ENCODE data around the gene CCS.
A peak's percentile ranks its signal among the peaks of the same experiment; 100 is the strongest.
"Not testable (repeated sequence)": the region's sequence is repeated elsewhere in the genome, so short reads cannot be mapped to it uniquely, and the experiment has no call there.

The CCS gene

GRCh38 chr11:66606608-66607007, 13.6 kb downstream of the CCS start:
- H3K27ac ChIP-seq (ENCODE audit: low read depth, low read length) = peak overlapping the region; percentile 53
- H3K36me3 ChIP-seq (ENCODE audit: control insufficient read depth in 1 of 2, insufficient read depth in 2 of 2, low read length in 2 of 2) = peaks cover 7 to 23% of the 10 kb centered on the region in 2 donors
- not testable (repeated sequence) for H3K9ac ChIP-seq (ENCODE audit: low read depth in 1 of 2, low read length in 2 of 2); H3K27me3 ChIP-seq (ENCODE audit: control insufficient read depth in 1 of 2, insufficient read depth in 2 of 2, low read length in 2 of 2); H3K9me3 ChIP-seq (ENCODE audit: control insufficient read depth in 1 of 2, low read length in 2 of 2)
- peak overlapping the region in 1 of 2 donors; percentile 7 for H3K4me3 ChIP-seq (ENCODE audit: low read depth in 1 of 2, low read length in 2 of 2)
- peaks cover 6 to 22% of the 10 kb centered on the region in 2 donors for H3K4me1 ChIP-seq (ENCODE audit: control insufficient read depth in 1 of 2, insufficient read depth in 2 of 2, low read length in 2 of 2)

GRCh38 chr11:66607126-66607834, 14.3 kb downstream of the CCS start:
- H3K27ac ChIP-seq (ENCODE audit: low read depth, low read length) = peak overlapping the region; percentile 53
- peaks cover 7 to 23% of the 10 kb centered on the region in 2 donors for H3K36me3 ChIP-seq (ENCODE audit: control insufficient read depth in 1 of 2, insufficient read depth in 2 of 2, low read length in 2 of 2)
- no peaks in the 10 kb centered on the region for H3K27me3 ChIP-seq (ENCODE audit: control insufficient read depth in 1 of 2, insufficient read depth in 2 of 2, low read length in 2 of 2)
- peaks cover 6 to 22% of the 10 kb centered on the region in 2 donors for H3K4me1 ChIP-seq (ENCODE audit: control insufficient read depth in 1 of 2, insufficient read depth in 2 of 2, low read length in 2 of 2)
- peak overlapping the region in 1 of 2 donors; percentile 32 for H3K9ac ChIP-seq (ENCODE audit: low read depth in 1 of 2, low read length in 2 of 2)
- H3K4me3 ChIP-seq (ENCODE audit: low read depth in 1 of 2, low read length in 2 of 2) = peak overlapping the region in 1 of 2 donors; percentile 7
- no peaks in the 10 kb centered on the region for H3K9me3 ChIP-seq (ENCODE audit: control insufficient read depth in 1 of 2, low read length in 2 of 2)

- Histone ChIP-seq H3K27me3 (ENCODE audit: control insufficient read depth in 1 of 2, insufficient read depth in 2 of 2, low read length in 2 of 2) (no peaks in the 10 kb centered on the region), H3K27ac (ENCODE audit: low read depth, low read length) (no peak overlapping the region), H3K4me3 (ENCODE audit: low read depth in 1 of 2, low read length in 2 of 2) (no peak overlapping the region), H3K4me1 (ENCODE audit: control insufficient read depth in 1 of 2, insufficient read depth in 2 of 2, low read length in 2 of 2) (peaks cover 6 to 22% of the 10 kb centered on the region in 2 donors), H3K9me3 (ENCODE audit: control insufficient read depth in 1 of 2, low read length in 2 of 2) (no peaks in the 10 kb centered on the region), H3K36me3 (ENCODE audit: control insufficient read depth in 1 of 2, insufficient read depth in 2 of 2, low read length in 2 of 2) (peaks cover 6 to 15% of the 10 kb centered on the region in 2 donors), H3K9ac (ENCODE audit: low read depth in 1 of 2, low read length in 2 of 2) (no peak overlapping the region)
Measured at GRCh38 chr11:66609721-66610617, 17.0 kb downstream of the CCS start.

DNA sequence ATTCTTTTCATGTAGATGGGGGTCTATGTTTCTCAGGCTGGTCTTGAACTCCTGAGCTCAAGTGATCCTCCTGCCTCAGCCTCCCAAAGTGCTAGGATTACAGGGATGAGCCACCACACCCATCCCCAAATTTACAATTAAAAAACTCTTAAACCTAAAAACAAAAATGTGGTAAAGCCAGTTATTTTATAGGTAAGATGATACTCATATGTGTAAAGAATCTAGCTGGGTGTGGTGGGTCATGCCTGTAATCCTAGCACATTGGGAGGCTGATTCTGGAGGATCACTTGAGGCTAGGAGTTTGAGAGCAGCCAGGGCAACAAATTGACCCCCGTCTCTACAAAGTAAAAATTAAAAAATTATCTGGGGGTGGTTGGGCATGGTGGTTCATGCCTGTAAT, 19.5 kb downstream of the CCS start:
- Histone ChIP-seq H3K9ac (ENCODE audit: low read depth in 1 of 2, low read length in 2 of 2) (no peak overlapping the region), H3K4me3 (ENCODE audit: low read depth in 1 of 2, low read length in 2 of 2) (no peak overlapping the region), H3K36me3 (ENCODE audit: control insufficient read depth in 1 of 2, insufficient read depth in 2 of 2, low read length in 2 of 2) (no peaks in the 10 kb centered on the region), H3K27me3 (ENCODE audit: control insufficient read depth in 1 of 2, insufficient read depth in 2 of 2, low read length in 2 of 2) (no peaks in the 10 kb centered on the region), H3K9me3 (ENCODE audit: control insufficient read depth in 1 of 2, low read length in 2 of 2) (no peaks in the 10 kb centered on the region), H3K4me1 (ENCODE audit: control insufficient read depth in 1 of 2, insufficient read depth in 2 of 2, low read length in 2 of 2) (peaks cover 0 to 11% of the 10 kb centered on the region in 2 donors), H3K27ac (ENCODE audit: low read depth, low read length) (no peak overlapping the region)

DNA sequence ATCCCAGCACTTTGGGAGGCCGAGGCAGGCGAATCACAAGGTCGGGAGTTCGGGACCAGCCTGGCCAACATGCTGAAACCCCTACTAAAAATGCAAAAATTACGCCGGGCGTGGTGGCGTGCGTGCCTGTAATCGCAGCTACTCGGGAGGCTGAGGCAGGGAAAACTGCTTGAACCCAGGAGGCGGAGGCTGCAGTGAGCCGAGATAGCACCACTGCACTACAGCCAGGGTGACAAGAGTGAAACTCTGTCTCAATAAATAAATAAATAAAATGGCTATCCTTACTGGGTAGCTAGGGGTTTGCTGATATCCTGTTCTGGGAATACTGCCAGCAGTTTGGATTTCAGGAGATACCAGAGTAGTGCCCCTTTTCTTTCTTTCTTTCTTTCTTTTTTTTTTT, 21.1 kb downstream of the CCS start:
- peaks cover 11 to 26% of the 10 kb centered on the region in 2 donors for H3K4me1 ChIP-seq (ENCODE audit: control insufficient read depth in 1 of 2, insufficient read depth in 2 of 2, low read length in 2 of 2)
- no peaks in the 10 kb centered on the region for H3K27me3 ChIP-seq (ENCODE audit: control insufficient read depth in 1 of 2, insufficient read depth in 2 of 2, low read length in 2 of 2)
- H3K9ac ChIP-seq (ENCODE audit: low read depth in 1 of 2, low read length in 2 of 2) = no peak overlapping the region
- H3K4me3 ChIP-seq (ENCODE audit: low read depth in 1 of 2, low read length in 2 of 2) = no peak overlapping the region
- no peaks in the 10 kb centered on the region for H3K36me3 ChIP-seq (ENCODE audit: control insufficient read depth in 1 of 2, insufficient read depth in 2 of 2, low read length in 2 of 2)
- H3K9me3 ChIP-seq (ENCODE audit: control insufficient read depth in 1 of 2, low read length in 2 of 2) = no peaks in the 10 kb centered on the region
- H3K27ac ChIP-seq (ENCODE audit: low read depth, low read length) = no peak overlapping the region

- Histone ChIP-seq H3K9me3 (ENCODE audit: control insufficient read depth in 1 of 2, low read length in 2 of 2) (no peaks in the 10 kb centered on the region), H3K36me3 (ENCODE audit: control insufficient read depth in 1 of 2, insufficient read depth in 2 of 2, low read length in 2 of 2) (peaks cover 0 to 2% of the 10 kb centered on the region in 2 donors), H3K9ac (ENCODE audit: low read depth in 1 of 2, low read length in 2 of 2) (peak within 1 kb of the TSS; percentile 94 to 98), H3K4me3 (ENCODE audit: low read depth in 1 of 2, low read length in 2 of 2) (peak within 1 kb of the TSS; percentile 97 to 100), H3K27ac (ENCODE audit: low read depth, low read length) (peak within 1 kb of the TSS; percentile 93), H3K27me3 (ENCODE audit: control insufficient read depth in 1 of 2, insufficient read depth in 2 of 2, low read length in 2 of 2) (no peaks in the 10 kb centered on the region), H3K4me1 (ENCODE audit: control insufficient read depth in 1 of 2, insufficient read depth in 2 of 2, low read length in 2 of 2) (peaks cover 20 to 34% of the 10 kb centered on the region in 2 donors)
Measured at GRCh38 chr11:66616379-66617154, 23.6 kb downstream of the CCS start, which contains the start of gene RBM14. RBM14 (plus strand) TSS chr11:66616630; CDS start chr11:66616721, 91 bp downstream.

GRCh38 chr11:66617155-66617834, 24.3 kb downstream of the CCS start:
- peak overlapping the region; percentile 94 to 98 for H3K9ac ChIP-seq (ENCODE audit: low read depth in 1 of 2, low read length in 2 of 2)
- H3K36me3 ChIP-seq (ENCODE audit: control insufficient read depth in 1 of 2, insufficient read depth in 2 of 2, low read length in 2 of 2) = peaks cover 0 to 7% of the 10 kb centered on the region in 2 donors
- H3K4me3 ChIP-seq (ENCODE audit: low read depth in 1 of 2, low read length in 2 of 2) = peak overlapping the region; percentile 97 to 100
- H3K4me1 ChIP-seq (ENCODE audit: control insufficient read depth in 1 of 2, insufficient read depth in 2 of 2, low read length in 2 of 2) = peaks cover 21 to 38% of the 10 kb centered on the region in 2 donors
- H3K9me3 ChIP-seq (ENCODE audit: control insufficient read depth in 1 of 2, low read length in 2 of 2) = no peaks in the 10 kb centered on the region
- H3K27me3 ChIP-seq (ENCODE audit: control insufficient read depth in 1 of 2, insufficient read depth in 2 of 2, low read length in 2 of 2) = no peaks in the 10 kb centered on the region
- H3K27ac ChIP-seq (ENCODE audit: low read depth, low read length) = peak overlapping the region; percentile 93

DNA sequence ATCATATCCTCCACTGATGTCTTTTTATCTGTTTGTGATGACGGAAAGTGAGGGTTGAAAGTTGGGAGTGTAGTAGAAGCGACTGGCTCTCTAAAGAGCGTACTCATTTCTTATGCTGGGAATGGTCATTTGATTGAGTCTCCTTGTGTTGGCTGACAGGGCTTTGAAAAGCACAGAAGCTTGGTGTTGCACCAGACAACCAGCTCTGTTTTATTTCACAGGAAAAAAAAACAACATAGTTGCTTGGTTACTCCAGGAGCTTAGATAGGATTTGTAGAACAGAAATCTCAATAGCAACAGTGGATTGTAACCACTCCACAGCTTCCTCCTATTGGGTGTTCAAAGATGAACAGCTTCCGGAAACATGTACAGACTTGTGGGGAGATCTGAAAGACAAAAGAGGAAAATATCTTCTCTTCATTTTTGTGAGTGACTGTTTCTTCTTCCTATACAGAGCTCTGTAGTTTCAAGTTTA, 26.1 kb downstream of the CCS start:
- H3K36me3 ChIP-seq (ENCODE audit: control insufficient read depth in 1 of 2, insufficient read depth in 2 of 2, low read length in 2 of 2) = peaks cover 11 to 25% of the 10 kb centered on the region in 2 donors
- peak overlapping the region; percentile 65 for H3K27ac ChIP-seq (ENCODE audit: low read depth, low read length)
- H3K9me3 ChIP-seq (ENCODE audit: control insufficient read depth in 1 of 2, low read length in 2 of 2) = no peaks in the 10 kb centered on the region
- peak overlapping the region in 1 of 2 donors; percentile 94 for H3K9ac ChIP-seq (ENCODE audit: low read depth in 1 of 2, low read length in 2 of 2)
- no peaks in the 10 kb centered on the region for H3K27me3 ChIP-seq (ENCODE audit: control insufficient read depth in 1 of 2, insufficient read depth in 2 of 2, low read length in 2 of 2)
- peaks cover 31 to 56% of the 10 kb centered on the region in 2 donors for H3K4me1 ChIP-seq (ENCODE audit: control insufficient read depth in 1 of 2, insufficient read depth in 2 of 2, low read length in 2 of 2)
- H3K4me3 ChIP-seq (ENCODE audit: low read depth in 1 of 2, low read length in 2 of 2) = peak overlapping the region; percentile 97 to 100

DNA sequence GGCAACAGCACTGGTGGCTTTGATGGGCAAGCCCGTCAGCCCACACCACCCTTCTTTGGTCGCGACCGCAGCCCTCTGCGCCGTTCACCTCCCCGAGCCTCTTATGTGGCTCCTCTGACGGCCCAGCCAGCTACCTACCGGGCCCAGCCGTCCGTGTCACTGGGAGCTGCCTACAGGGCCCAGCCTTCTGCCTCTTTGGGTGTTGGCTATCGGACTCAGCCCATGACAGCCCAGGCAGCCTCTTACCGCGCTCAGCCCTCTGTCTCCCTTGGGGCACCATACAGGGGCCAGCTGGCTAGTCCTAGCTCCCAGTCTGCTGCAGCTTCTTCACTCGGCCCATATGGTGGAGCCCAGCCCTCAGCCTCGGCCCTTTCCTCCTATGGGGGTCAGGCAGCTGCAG, 31.5 kb downstream of the CCS start:
- Histone ChIP-seq H3K4me1 (ENCODE audit: control insufficient read depth in 1 of 2, insufficient read depth in 2 of 2, low read length in 2 of 2) (peaks cover 18 to 44% of the 10 kb centered on the region in 2 donors), H3K4me3 (ENCODE audit: low read depth in 1 of 2, low read length in 2 of 2) (no peak overlapping the region), H3K36me3 (ENCODE audit: control insufficient read depth in 1 of 2, insufficient read depth in 2 of 2, low read length in 2 of 2) (peaks cover 51 to 78% of the 10 kb centered on the region in 2 donors), H3K9me3 (ENCODE audit: control insufficient read depth in 1 of 2, low read length in 2 of 2) (no peaks in the 10 kb centered on the region), H3K27me3 (ENCODE audit: control insufficient read depth in 1 of 2, insufficient read depth in 2 of 2, low read length in 2 of 2) (no peaks in the 10 kb centered on the region), H3K27ac (ENCODE audit: low read depth, low read length) (no peak overlapping the region), H3K9ac (ENCODE audit: low read depth in 1 of 2, low read length in 2 of 2) (no peak overlapping the region)

Data from duodenal mucosa (tissue), 2 donors.